GM20000 (cell line): ENCODE data around the gene MYCL.
"Not testable (repeated sequence)": the region's sequence is repeated elsewhere in the genome, so short reads cannot be mapped to it uniquely, and the experiment has no call there.

Source experiments
- DNase-seq: peaks from one replicate; pipeline ENCODE4 v3.0.0; 2012; ENCODE audit warnings: low spot score
- TF ChIP-seq, protein P1 (sequence below): IDR thresholded peaks from 2 replicates; pipeline ENCODE4 v1.5.1; 2012; ENCODE audit warnings: mild to moderate bottlenecking, control low read depth; ENCODE audit errors: extremely low read depth, missing control alignments

The MYCL gene

DNA sequence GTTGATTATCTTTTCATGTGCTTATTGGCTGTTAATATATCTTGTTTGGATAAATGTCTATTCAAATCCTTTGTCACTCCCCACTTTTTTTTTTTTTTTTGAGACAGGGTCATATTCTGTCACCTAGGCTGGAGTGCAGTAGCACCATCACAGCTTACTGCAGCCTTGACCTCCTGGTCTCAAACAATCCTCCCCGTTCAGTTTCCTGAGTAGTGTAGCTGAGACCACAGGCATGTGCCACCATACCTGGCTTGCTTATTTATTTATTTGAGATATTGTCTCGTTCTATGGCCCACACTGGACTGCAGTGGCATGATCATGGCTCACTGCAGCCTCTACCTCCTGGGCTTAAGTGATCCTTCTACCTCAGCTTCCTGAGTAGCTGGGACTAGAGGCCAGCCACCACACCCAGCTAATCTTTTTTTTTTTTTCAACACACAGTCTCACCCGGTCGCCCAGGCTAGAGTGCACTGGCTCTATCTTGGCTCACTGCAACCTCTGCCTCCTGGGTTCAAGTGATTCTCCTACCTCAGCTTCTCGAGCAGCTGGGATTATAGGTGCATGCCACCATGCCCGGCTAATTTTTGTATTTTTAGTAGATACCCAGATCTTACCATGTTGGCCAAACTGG, 13.9 kb upstream of the MYCL start:
- TF ChIP-seq, protein P1, sequence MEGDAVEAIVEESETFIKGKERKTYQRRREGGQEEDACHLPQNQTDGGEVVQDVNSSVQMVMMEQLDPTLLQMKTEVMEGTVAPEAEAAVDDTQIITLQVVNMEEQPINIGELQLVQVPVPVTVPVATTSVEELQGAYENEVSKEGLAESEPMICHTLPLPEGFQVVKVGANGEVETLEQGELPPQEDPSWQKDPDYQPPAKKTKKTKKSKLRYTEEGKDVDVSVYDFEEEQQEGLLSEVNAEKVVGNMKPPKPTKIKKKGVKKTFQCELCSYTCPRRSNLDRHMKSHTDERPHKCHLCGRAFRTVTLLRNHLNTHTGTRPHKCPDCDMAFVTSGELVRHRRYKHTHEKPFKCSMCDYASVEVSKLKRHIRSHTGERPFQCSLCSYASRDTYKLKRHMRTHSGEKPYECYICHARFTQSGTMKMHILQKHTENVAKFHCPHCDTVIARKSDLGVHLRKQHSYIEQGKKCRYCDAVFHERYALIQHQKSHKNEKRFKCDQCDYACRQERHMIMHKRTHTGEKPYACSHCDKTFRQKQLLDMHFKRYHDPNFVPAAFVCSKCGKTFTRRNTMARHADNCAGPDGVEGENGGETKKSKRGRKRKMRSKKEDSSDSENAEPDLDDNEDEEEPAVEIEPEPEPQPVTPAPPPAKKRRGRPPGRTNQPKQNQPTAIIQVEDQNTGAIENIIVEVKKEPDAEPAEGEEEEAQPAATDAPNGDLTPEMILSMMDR = no peak
- no peak for DNase-seq

- not testable (repeated sequence) for DNase-seq
Measured at GRCh38 chr1:39913136-39913535, 11.4 kb upstream of the MYCL start.

DNA sequence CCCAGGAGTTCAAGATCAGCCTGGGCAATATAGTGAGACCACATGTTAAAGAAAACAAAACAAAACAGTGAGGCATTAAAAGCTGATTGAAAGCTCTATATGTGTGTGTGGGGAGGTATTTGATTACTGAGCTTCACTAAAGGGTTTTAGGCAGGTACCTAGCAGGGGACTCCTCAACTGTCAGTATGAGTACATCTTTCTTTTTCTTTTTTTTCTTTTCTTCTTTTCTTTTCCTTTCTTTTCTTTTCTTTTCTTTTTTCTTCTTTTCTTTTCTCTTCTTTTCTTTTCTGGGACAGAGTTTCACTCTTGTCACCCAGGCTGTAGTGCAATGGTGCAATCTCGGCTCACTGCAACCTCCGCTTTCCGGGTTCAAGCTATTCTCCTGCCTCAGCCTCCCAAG, 8.5 kb upstream of the MYCL start:
- DNase-seq = no peak
- TF ChIP-seq, protein P1 = no peak

GRCh38 chr1:39908534-39908933, 6.8 kb upstream of the MYCL start:
- DNase-seq = no peak
- TF ChIP-seq, protein P1 = no peak

DNA sequence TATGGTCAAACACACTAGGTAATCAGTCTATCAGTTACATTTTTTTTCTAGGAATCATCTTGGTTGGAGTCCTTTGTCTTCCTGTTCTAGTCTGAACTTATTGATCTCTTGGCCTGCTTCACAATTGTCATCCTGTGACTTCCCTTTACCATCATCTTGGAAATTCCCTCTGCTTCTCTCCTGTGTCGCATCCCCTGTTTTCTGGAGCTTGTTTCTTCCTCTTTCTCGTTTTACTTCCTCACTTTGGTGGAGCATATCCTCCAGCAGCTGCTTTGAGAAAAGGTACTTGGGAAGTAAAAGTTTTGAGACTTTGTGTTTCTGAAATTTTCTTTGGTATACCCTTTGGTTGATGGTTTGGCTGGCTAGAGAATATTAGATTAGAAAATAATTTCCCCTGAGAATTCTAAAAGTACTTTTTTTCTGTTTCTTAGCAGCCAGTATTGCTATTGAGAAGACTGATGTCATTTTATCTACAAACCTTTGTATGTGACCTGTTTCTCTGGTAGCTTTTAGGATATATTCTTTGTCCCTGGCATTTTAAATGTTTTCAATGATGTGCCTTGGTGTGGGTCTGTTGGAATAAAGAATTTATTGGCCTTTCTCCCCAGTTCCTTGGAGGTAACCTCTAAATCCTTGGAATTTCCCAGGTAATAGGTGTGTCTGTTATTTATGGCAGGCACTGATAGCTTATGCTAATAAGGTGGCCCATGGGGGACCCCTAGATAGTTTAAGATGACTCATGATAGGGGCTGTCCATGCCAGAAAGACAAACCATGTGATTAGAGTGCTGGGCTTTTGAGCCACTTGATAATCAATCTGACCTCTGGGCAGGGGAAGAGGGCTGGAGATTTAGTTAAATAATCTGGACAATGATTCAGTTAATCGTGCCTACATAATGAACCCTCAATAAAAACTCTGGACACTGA, 6.1 kb upstream of the MYCL start:
- TF ChIP-seq, protein P1 = no peak
- no peak for DNase-seq

DNA sequence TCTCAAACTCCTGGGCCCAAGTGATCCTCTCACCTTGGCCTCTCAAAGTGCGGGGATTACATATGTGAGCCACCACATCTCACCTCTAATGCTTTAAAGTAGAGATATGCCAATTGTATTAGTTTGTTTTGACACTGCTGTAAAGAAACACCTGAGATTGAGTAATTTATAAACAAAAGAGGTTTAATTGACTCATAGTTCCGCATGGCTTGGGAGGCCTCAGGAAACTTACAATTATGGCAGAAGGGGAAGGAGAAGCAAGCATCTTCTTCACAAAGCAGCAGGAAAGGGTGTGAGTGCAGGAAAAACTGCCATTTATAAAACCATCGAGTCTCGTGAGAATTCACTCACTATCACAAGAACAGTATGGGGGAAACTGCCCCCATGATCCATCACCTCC, 3.5 kb upstream of the MYCL start:
- TF ChIP-seq, protein P1 = no peak

GRCh38 chr1:39902460-39902807, 717 bp upstream of the MYCL start:
- TF ChIP-seq, protein P1 = no peak
- DNase-seq = no peak

More for the DNA sequence above, 3.5 kb upstream of the MYCL start:
- no peak for DNase-seq

- no peak for DNase-seq
- TF ChIP-seq, protein P1 = no peak
Measured at GRCh38 chr1:39901464-39901713, 328 bp downstream of the MYCL start.
